Pancreas (tissue), 10 donors: Measurements from ENCODE around the gene HEG1. TPM values are rescaled to one million over a fixed set of nuclear protein-coding genes. Genes with fewer than 3 reads are reported as not detected.

Source experiments
- ATAC-seq, 4 donors: fragments of 200-7000 bp; cut with Tn5 transposase; one replicate each; pipeline versions ENCODE4 v1.8.0 to v1.9.1; 2020; ENCODE audit warnings: mild to moderate bottlenecking in 4 of 4, moderate library complexity in 4 of 4
- DNase-seq, 6 donors: peaks; one replicate each; pipeline ENCODE4 v3.0.0-alpha.2; 2020
- FAIRE-seq: peaks from 2 replicates; lab custom pipeline; 2012; peaks lifted over from hg19 to GRCh38; lab: Jason Lieb, UNC
- H3K27ac ChIP-seq, 4 donors: fragments of 200-600 bp; sonication (generic); 1 replicate in 3 of 4; 2 replicates in 1 of 4; pipeline versions ENCODE4 v1.5.0 to v1.8.0; 2020
- H3K27me3 ChIP-seq, 4 donors: fragments of 200-600 bp; one replicate each; pipeline ENCODE4 v1.8.0; 2021
- H3K36me3 ChIP-seq, 3 donors: fragments of 200-600 bp; sonication (generic) in 1 of 3; one replicate each; pipeline versions ENCODE4 v1.5.0 to v1.8.0; 2020 to 2021
- H3K4me1 ChIP-seq, 3 donors: fragments of 200-600 bp; one replicate each; pipeline ENCODE4 v1.8.0; 2021
- H3K4me3 ChIP-seq, 4 donors: fragments of 200-600 bp; sonication (generic) in 2 of 4; one replicate each; pipeline versions ENCODE4 v1.5.0 to v1.8.0; 2020 to 2021
- H3K9me3 ChIP-seq, 4 donors: fragments of 200-600 bp; one replicate each; pipeline ENCODE4 v1.8.0; 2021
- WGBS, 2 donors: extraction: QIAGEN DNeasy Blood & Tissue Kit; methylation state at CpG; one replicate each; pipeline ENCODE4 v1.1.7; 2013; 5-methylcytosine and 5-hydroxymethylcytosine counted together
- intact Hi-C, 3 donors: fragments of 100-400 bp; cut with DNase I; formaldehyde crosslinking; loops; one replicate each; pipeline versions ENCODE4 v1.11.1 to v1.14.2; 2022
- polyA plus RNA-seq, 2 donors: library from polyadenylated mRNA; stranded (reverse); fragments of 200-250 nt; gene quantifications; one replicate each; pipeline ENCODE4 v1.2.3, GENCODE V29; 2013
- total RNA-seq, 6 donors: library from RNA; stranded (reverse); fragmentation: NEBNext Ultra II Directional in 4 of 6; extraction: Animal tissue kit (Norgen Biotek cat#: 25700) in 4 of 6; gene quantifications; one replicate each; pipeline versions ENCODE4 v1.2.1 to v1.2.4, GENCODE V29; 2021 to 2023
- TF ChIP-seq, protein P1 (sequence below), 4 donors: fragments of 200-600 bp; sonication (generic) in 3 of 4; IDR thresholded peaks; one replicate each; pipeline versions ENCODE4 v1.5.0 to v1.8.0; 2021; ENCODE audit warnings: antibody characterized with exemption in 4 of 4
- donor health status: healthy with polysubstance abuse.
- donor health status: DM: no; HTN: no; CAD: no; lungs with moderate emphysema.
- donor health status: DM: no; HTN: no; CAD: no.
- donor health status: control.
- donor health status: control.
- donor health status: Bipolar disorder and iron deficiency.
- donor health status: DM: yes; HTN: yes; CAD: no.
- donor health status: DM: no; HTN: no; CAD: no.
- donor health status: DM: no; HTN: no; CAD: no.
- donor health status: DM: yes; HTN: yes; CAD: no.

Gene HEG1
- total and polyA plus RNA-seq, 8 donors, result 9.6 to 36.6 (median 20.9) TPM

DNA sequence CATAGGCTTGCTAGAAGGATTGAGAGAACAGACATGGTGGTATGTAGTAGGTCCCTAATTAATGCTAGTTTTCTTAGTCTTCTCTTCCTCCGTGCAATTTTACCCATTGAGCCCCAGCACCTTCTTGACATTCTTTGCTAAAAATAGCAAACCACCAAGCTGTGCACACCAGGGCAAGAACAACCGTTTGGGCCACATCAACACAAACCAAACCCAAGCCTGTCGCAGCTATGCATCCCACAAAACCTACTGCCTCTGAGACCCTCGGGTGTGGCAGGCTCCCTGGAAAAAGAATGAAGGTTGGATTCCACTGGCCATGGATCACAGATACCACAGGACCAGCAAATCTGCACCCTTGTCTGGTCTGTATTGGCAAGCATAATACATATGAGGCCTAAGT lies 27.1 kb downstream of the HEG1 start:
- Histone ChIP-seq H3K27ac (no peak overlapping the region), H3K4me3 (no peak overlapping the region), H3K4me1 (peaks cover 0 to 13% (median 5%) of the 10 kb centered on the region in 3 donors), H3K36me3 (peaks cover 0 to 15% (median 4%) of the 10 kb centered on the region in 3 donors), H3K9me3 (no peaks in the 10 kb centered on the region), H3K27me3 (no peaks in the 10 kb centered on the region)
- 83 to 86% methylated on average over 4 of the region's 4 CpGs for WGBS, 2 donors
- TF ChIP-seq, protein P1, sequence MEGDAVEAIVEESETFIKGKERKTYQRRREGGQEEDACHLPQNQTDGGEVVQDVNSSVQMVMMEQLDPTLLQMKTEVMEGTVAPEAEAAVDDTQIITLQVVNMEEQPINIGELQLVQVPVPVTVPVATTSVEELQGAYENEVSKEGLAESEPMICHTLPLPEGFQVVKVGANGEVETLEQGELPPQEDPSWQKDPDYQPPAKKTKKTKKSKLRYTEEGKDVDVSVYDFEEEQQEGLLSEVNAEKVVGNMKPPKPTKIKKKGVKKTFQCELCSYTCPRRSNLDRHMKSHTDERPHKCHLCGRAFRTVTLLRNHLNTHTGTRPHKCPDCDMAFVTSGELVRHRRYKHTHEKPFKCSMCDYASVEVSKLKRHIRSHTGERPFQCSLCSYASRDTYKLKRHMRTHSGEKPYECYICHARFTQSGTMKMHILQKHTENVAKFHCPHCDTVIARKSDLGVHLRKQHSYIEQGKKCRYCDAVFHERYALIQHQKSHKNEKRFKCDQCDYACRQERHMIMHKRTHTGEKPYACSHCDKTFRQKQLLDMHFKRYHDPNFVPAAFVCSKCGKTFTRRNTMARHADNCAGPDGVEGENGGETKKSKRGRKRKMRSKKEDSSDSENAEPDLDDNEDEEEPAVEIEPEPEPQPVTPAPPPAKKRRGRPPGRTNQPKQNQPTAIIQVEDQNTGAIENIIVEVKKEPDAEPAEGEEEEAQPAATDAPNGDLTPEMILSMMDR (IDR thresholded peaks at IDR 0.05), result no peak
- no peak for FAIRE-seq
- ATAC-seq, result no peak
- intact Hi-C loops, result no loop called here
- DNase-seq, result no peak

GRCh38 chr3:125025642-125026041 lies 30.2 kb downstream of the HEG1 start:
- intact Hi-C loops, result no loop called here
- no peak for FAIRE-seq
- 63 to 68% methylated on average over 2 of the region's 2 CpGs for WGBS, 2 donors

GRCh38 chr3:125024817-125025216 lies 31.0 kb downstream of the HEG1 start:
- Histone ChIP-seq H3K4me3 (no peak overlapping the region), H3K27ac (no peak overlapping the region), H3K9me3 (no peaks in the 10 kb centered on the region), H3K36me3 (peaks cover 0 to 15% (median 8%) of the 10 kb centered on the region in 3 donors), H3K27me3 (no peaks in the 10 kb centered on the region), H3K4me1 (no peaks in the 10 kb centered on the region)
- FAIRE-seq (no peak), ATAC-seq (peak in 3 of 4 donors; percentile 25 to 40 (median 28)), DNase-seq (no peak)
- TF ChIP-seq, protein P1 (IDR thresholded peaks at IDR 0.05), result no peak
- intact Hi-C loops, result no loop called here
- WGBS, 2 donors, result 48 to 68% methylated on average over 5 of the region's 5 CpGs

More at GRCh38 chr3:125025642-125026041, 30.2 kb downstream of the HEG1 start:
- TF ChIP-seq, protein P1 (IDR thresholded peaks at IDR 0.05), result no peak
- no peak overlapping the region for H3K27ac ChIP-seq
- H3K4me1 ChIP-seq, result no peaks in the 10 kb centered on the region
- H3K36me3 ChIP-seq, result peaks cover 0 to 15% (median 5%) of the 10 kb centered on the region in 3 donors
- H3K27me3 ChIP-seq, result no peaks in the 10 kb centered on the region
- ATAC-seq, result no peak
- no peaks in the 10 kb centered on the region for H3K9me3 ChIP-seq
- H3K4me3 ChIP-seq, result no peak overlapping the region
- no peak for DNase-seq

GRCh38 chr3:125023833-125024555 lies 31.8 kb downstream of the HEG1 start:
- H3K27ac ChIP-seq, result no peak overlapping the region
- 72 to 74% methylated on average over 8 of the region's 8 CpGs for WGBS, 2 donors
- DNase-seq (no peak), FAIRE-seq (no peak), ATAC-seq (no peak)
- peaks cover 0 to 23% (median 8%) of the 10 kb centered on the region in 3 donors for H3K36me3 ChIP-seq
- H3K4me1 ChIP-seq, result no peaks in the 10 kb centered on the region
- no peak overlapping the region for H3K4me3 ChIP-seq
- TF ChIP-seq, protein P1 (IDR thresholded peaks at IDR 0.05), result no peak
- intact Hi-C loops, result no loop called here
- H3K9me3 ChIP-seq, result no peaks in the 10 kb centered on the region
- H3K27me3 ChIP-seq, result no peaks in the 10 kb centered on the region

GRCh38 chr3:125022206-125022605 lies 33.6 kb downstream of the HEG1 start:
- Histone ChIP-seq H3K27ac (no peak overlapping the region), H3K27me3 (no peaks in the 10 kb centered on the region), H3K36me3 (peaks cover 0 to 28% (median 8%) of the 10 kb centered on the region in 3 donors), H3K4me1 (no peaks in the 10 kb centered on the region), H3K9me3 (no peaks in the 10 kb centered on the region), H3K4me3 (no peak overlapping the region)
- WGBS, 2 donors, result 80 to 86% methylated on average over 2 of the region's 2 CpGs
- TF ChIP-seq, protein P1 (IDR thresholded peaks at IDR 0.05), result no peak
- intact Hi-C loops, result no loop called here
- no peak for DNase-seq
- no peak for ATAC-seq
- no peak for FAIRE-seq
